Heart left ventricle (tissue), 16 donors: ENCODE results near the gene TLL1. TPM values are rescaled to one million over a fixed set of nuclear protein-coding genes. Genes with fewer than 3 reads are reported as not detected.

Experiments
- ATAC-seq, 4 donors: fragments of 200-7000 bp; cut with Tn5 transposase; one replicate each; pipeline ENCODE4 v1.9.1; 2020 to 2022; ENCODE audit warnings: moderate library complexity in 4 of 4, mild to moderate bottlenecking in 3 of 4, moderate number of reproducible peaks in 1 of 4
- DNase-seq, 5 donors: peaks; one replicate each; pipeline ENCODE4 v3.0.0-alpha.2; 2020
- H3K27ac ChIP-seq, 12 donors: fragments of 200-600 bp; sonication (generic) in 4 of 12; one replicate each; pipeline versions ENCODE4 v1.5.0 to v1.8.0; 2016 to 2022; ENCODE audit warnings: mild to moderate bottlenecking in 2 of 12
- H3K27me3 ChIP-seq, 9 donors: fragments of 200-600 bp; sonication (generic) in 2 of 9; one replicate each; pipeline versions ENCODE4 v1.5.1 to v1.8.0; 2016 to 2022; ENCODE audit warnings: mild to moderate bottlenecking in 3 of 9
- H3K36me3 ChIP-seq, 9 donors: fragments of 200-600 bp; sonication (generic) in 2 of 9; one replicate each; pipeline versions ENCODE4 v1.5.0 to v1.8.0; 2018 to 2022; ENCODE audit warnings: mild to moderate bottlenecking in 2 of 9
- H3K4me1 ChIP-seq, 12 donors: fragments of 200-600 bp; sonication (generic) in 4 of 12; one replicate each; pipeline versions ENCODE4 v1.5.0 to v1.8.0; 2016 to 2022; ENCODE audit warnings: mild to moderate bottlenecking in 3 of 12
- H3K4me3 ChIP-seq, 12 donors: fragments of 200-600 bp; sonication (generic) in 4 of 12; one replicate each; pipeline versions ENCODE4 v1.5.0 to v1.8.0; 2017 to 2022; ENCODE audit warnings: mild to moderate bottlenecking in 9 of 12, moderate library complexity in 4 of 12
- H3K9me3 ChIP-seq, 12 donors: fragments of 200-600 bp; sonication (generic) in 4 of 12; one replicate each; pipeline versions ENCODE4 v1.5.0 to v1.8.0; 2016 to 2022; ENCODE audit warnings: mild to moderate bottlenecking in 1 of 12
- CTCF ChIP-seq, 12 donors: fragments of 200-600 bp; sonication (generic) in 4 of 12; IDR thresholded peaks; one replicate each; pipeline versions ENCODE4 v1.5.0 to v1.8.0; 2018 to 2022; ENCODE audit warnings: antibody characterized with exemption in 12 of 12, mild to moderate bottlenecking in 5 of 12
- POLR2A ChIP-seq, 2 donors: fragments of 450-650 bp; IDR thresholded peaks; one replicate each; pipeline ENCODE4 v1.6.1; 2017; ENCODE audit warnings: antibody characterized with exemption in 2 of 2, mild to moderate bottlenecking in 2 of 2, moderate library complexity in 2 of 2
- WGBS, 4 donors: extraction: QIAGEN DNeasy Blood & Tissue Kit in 2 of 4; methylation state at CpG; one replicate each; pipeline versions ENCODE4 v1.1.5 to v1.1.7; 2013 to 2018; 5-methylcytosine and 5-hydroxymethylcytosine counted together
- intact Hi-C, 10 donors: fragments of 100-400 bp; cut with DNase I; formaldehyde crosslinking; loops; one replicate each; pipeline versions ENCODE4 v1.11.1 to v1.14.2; 2022
- polyA plus RNA-seq, 2 donors: library from polyadenylated mRNA; stranded (reverse); fragments of 200-250 nt; gene quantifications; one replicate each; pipeline ENCODE4 v1.2.3, GENCODE V29; 2013
- total RNA-seq, 9 donors: library from RNA; depleted of rRNA in 2 of 9; stranded (reverse); fragments of >200 nt in 2 of 9; fragmentation: NEBNext Ultra II Directional in 3 of 9; extraction: Animal tissue kit (Norgen Biotek cat#: 25700) in 3 of 9; gene quantifications; one replicate each; pipeline versions ENCODE4 v1.1.0 to v1.2.4, GENCODE V29; 2016 to 2023
- donor health status: ischemic (EF 13 %, LVEDD 7.1; RV severe dilation, severe dysfunction).
- donor health status: healthy with polysubstance abuse.
- donor health status: DM: no; HTN: yes; CAD: no.
- donor health status: DM: no; HTN: no; CAD: no.
- donor health status: ischemic (EF 25% LVEDD 6.9; RV normal size, moderate dysfunction).
- donor health status: ischemic (EF 25% LVEDD 5.7; RV mildly dilated, moderate dysfunction).
- donor health status: healthy.
- donor health status: DM: yes; HTN: yes; CAD: no.
- donor health status: ischemic (EF 35%, LVEDD 5.7; RV mildly dilated, moderate dysfunction).
- donor health status: nonischemic (EF 11% LVEDD 7.7; RV severe dilation, severe dysfunction).
- donor health status: DM: yes; HTN: yes; CAD: no.
- donor health status: PGD.
- donor health status: ischemic (EF 29% LVEDD 5.4; RV normal size, mild dysfunction).
- donor health status: nonischemic (EF 23%, LVEDD 6.1; RV moderate dilation, normal function).

Gene TLL1
- total and polyA plus RNA-seq, 11 donors, result 0.08 to 4.5 (median 1.2) TPM

GRCh38 chr4:166078955-166079354 is 205.9 kb downstream of the TLL1 start:
- Histone ChIP-seq H3K4me1 (no peaks in the 10 kb centered on the region), H3K36me3 (no peaks in the 10 kb centered on the region), H3K9me3 (peaks cover 0 to 15% (median 0%) of the 10 kb centered on the region in 12 donors), H3K27ac (no peak overlapping the region), H3K4me3 (no peak overlapping the region), H3K27me3 (no peaks in the 10 kb centered on the region)
- no peak for DNase-seq
- TF ChIP-seq POLR2A (IDR thresholded peaks at IDR 0.05), result no peak
- TF ChIP-seq CTCF (IDR thresholded peaks at IDR 0.05), result no peak
- intact Hi-C loops, result no loop called here
- ATAC-seq, result no peak
- 74 to 82% (median 75%) methylated on average over 2 of the region's 2 CpGs for WGBS, 4 donors

GRCh38 chr4:166087569-166087968 is 214.5 kb downstream of the TLL1 start:
- Histone ChIP-seq H3K27ac (no peak overlapping the region), H3K4me1 (no peaks in the 10 kb centered on the region), H3K27me3 (no peaks in the 10 kb centered on the region), H3K4me3 (no peak overlapping the region), H3K36me3 (no peaks in the 10 kb centered on the region), H3K9me3 (no peaks in the 10 kb centered on the region)
- intact Hi-C loops, result loop anchor here in 1 of 10 donors (5.0 kb wide), 1 partner anchor 535 kb away; no protein-coding TSS in a partner anchor
- TF ChIP-seq POLR2A (IDR thresholded peaks at IDR 0.05), result no peak
- DNase-seq (no peak), ATAC-seq (no peak)
- 73 to 87% (median 79%) methylated on average over 2 of the region's 2 CpGs for WGBS, 4 donors

GRCh38 chr4:166088576-166088975 is 215.5 kb downstream of the TLL1 start:
- Histone ChIP-seq H3K27me3 (no peaks in the 10 kb centered on the region), H3K4me3 (no peak overlapping the region), H3K4me1 (no peaks in the 10 kb centered on the region), H3K36me3 (no peaks in the 10 kb centered on the region), H3K27ac (no peak overlapping the region), H3K9me3 (no peaks in the 10 kb centered on the region)
- no peak for DNase-seq
- no peak for ATAC-seq
- 53 to 61% (median 58%) methylated on average over 4 of the region's 4 CpGs for WGBS, 4 donors
- intact Hi-C loops, result loop anchor here in 1 of 10 donors (2.0 to 5.0 kb wide), 2 partner anchors 536 to 556 kb away; no protein-coding TSS in a partner anchor
- TF ChIP-seq CTCF (IDR thresholded peaks at IDR 0.05) (no peak), POLR2A (IDR thresholded peaks at IDR 0.05) (no peak)

- intact Hi-C loops, result loop anchor here in 9 of 10 donors (1.0 to 10.0 kb wide), 5 partner anchors 216 to 599 kb away; partner anchors contain the start of gene TLL1 (in 2 of the 9)
- Histone ChIP-seq H3K4me1 (no peaks in the 10 kb centered on the region), H3K4me3 (no peak overlapping the region)
Observed at GRCh38 chr4:166091146-166091545, 218.1 kb downstream of the TLL1 start.

More at GRCh38 chr4:166091146-166091545, 218.1 kb downstream of the TLL1 start:
- DNase-seq, result no peak
- Histone ChIP-seq H3K27ac (no peak overlapping the region), H3K27me3 (no peaks in the 10 kb centered on the region), H3K36me3 (no peaks in the 10 kb centered on the region), H3K9me3 (no peaks in the 10 kb centered on the region)
- no peak for ATAC-seq
- TF ChIP-seq CTCF (IDR thresholded peaks at IDR 0.05), result no peak
- TF ChIP-seq POLR2A (IDR thresholded peaks at IDR 0.05), result no peak
- WGBS, 4 donors, result 70 to 84% (median 80%) methylated on average over 3 of the region's 3 CpGs
